Measurements from ENCODE around the gene ZNF710. TPM values are rescaled to one million over a fixed set of nuclear protein-coding genes. Genes with fewer than 3 reads are reported as not detected.

The ZNF710 gene
- total and polyA plus RNA-seq, 2 of the 8 experiments (the other 6 are each of a cell fraction or from before 2014, with no cell fraction given) = 10.5 to 24.0 TPM

DNA sequence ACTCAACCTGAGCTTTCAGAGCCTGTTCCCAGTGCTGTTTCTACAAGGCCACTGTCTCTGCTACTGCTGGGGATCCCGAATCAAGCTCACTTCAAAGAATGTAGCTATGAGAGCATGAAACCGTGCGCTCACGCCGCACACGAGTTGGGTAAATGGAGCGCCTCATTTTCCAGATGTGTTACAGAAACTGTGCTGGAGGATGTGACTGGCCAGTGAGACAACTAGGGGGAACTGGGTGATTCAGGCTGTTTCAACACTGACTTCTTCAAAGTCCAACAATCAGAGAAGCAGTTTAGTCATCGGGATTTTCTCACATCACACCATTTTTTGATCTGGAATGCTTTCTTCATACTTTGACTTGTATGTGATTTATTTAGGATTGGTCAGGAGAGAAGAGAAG lies 3.5 kb downstream of the ZNF710 start (continued):
- TF ChIP-seq, protein P1, sequence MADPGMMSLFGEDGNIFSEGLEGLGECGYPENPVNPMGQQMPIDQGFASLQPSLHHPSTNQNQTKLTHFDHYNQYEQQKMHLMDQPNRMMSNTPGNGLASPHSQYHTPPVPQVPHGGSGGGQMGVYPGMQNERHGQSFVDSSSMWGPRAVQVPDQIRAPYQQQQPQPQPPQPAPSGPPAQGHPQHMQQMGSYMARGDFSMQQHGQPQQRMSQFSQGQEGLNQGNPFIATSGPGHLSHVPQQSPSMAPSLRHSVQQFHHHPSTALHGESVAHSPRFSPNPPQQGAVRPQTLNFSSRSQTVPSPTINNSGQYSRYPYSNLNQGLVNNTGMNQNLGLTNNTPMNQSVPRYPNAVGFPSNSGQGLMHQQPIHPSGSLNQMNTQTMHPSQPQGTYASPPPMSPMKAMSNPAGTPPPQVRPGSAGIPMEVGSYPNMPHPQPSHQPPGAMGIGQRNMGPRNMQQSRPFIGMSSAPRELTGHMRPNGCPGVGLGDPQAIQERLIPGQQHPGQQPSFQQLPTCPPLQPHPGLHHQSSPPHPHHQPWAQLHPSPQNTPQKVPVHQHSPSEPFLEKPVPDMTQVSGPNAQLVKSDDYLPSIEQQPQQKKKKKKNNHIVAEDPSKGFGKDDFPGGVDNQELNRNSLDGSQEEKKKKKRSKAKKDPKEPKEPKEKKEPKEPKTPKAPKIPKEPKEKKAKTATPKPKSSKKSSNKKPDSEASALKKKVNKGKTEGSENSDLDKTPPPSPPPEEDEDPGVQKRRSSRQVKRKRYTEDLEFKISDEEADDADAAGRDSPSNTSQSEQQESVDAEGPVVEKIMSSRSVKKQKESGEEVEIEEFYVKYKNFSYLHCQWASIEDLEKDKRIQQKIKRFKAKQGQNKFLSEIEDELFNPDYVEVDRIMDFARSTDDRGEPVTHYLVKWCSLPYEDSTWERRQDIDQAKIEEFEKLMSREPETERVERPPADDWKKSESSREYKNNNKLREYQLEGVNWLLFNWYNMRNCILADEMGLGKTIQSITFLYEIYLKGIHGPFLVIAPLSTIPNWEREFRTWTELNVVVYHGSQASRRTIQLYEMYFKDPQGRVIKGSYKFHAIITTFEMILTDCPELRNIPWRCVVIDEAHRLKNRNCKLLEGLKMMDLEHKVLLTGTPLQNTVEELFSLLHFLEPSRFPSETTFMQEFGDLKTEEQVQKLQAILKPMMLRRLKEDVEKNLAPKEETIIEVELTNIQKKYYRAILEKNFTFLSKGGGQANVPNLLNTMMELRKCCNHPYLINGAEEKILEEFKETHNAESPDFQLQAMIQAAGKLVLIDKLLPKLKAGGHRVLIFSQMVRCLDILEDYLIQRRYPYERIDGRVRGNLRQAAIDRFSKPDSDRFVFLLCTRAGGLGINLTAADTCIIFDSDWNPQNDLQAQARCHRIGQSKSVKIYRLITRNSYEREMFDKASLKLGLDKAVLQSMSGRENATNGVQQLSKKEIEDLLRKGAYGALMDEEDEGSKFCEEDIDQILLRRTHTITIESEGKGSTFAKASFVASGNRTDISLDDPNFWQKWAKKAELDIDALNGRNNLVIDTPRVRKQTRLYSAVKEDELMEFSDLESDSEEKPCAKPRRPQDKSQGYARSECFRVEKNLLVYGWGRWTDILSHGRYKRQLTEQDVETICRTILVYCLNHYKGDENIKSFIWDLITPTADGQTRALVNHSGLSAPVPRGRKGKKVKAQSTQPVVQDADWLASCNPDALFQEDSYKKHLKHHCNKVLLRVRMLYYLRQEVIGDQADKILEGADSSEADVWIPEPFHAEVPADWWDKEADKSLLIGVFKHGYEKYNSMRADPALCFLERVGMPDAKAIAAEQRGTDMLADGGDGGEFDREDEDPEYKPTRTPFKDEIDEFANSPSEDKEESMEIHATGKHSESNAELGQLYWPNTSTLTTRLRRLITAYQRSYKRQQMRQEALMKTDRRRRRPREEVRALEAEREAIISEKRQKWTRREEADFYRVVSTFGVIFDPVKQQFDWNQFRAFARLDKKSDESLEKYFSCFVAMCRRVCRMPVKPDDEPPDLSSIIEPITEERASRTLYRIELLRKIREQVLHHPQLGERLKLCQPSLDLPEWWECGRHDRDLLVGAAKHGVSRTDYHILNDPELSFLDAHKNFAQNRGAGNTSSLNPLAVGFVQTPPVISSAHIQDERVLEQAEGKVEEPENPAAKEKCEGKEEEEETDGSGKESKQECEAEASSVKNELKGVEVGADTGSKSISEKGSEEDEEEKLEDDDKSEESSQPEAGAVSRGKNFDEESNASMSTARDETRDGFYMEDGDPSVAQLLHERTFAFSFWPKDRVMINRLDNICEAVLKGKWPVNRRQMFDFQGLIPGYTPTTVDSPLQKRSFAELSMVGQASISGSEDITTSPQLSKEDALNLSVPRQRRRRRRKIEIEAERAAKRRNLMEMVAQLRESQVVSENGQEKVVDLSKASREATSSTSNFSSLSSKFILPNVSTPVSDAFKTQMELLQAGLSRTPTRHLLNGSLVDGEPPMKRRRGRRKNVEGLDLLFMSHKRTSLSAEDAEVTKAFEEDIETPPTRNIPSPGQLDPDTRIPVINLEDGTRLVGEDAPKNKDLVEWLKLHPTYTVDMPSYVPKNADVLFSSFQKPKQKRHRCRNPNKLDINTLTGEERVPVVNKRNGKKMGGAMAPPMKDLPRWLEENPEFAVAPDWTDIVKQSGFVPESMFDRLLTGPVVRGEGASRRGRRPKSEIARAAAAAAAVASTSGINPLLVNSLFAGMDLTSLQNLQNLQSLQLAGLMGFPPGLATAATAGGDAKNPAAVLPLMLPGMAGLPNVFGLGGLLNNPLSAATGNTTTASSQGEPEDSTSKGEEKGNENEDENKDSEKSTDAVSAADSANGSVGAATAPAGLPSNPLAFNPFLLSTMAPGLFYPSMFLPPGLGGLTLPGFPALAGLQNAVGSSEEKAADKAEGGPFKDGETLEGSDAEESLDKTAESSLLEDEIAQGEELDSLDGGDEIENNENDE (IDR thresholded peaks at IDR 0.05; ENCODE audit: insufficient replicate concordance, low read length) = no peak

Data from H1 (cell line).